Lower lobe of right lung (tissue), 2 donors: ENCODE data around the gene TSHB. TPM values are rescaled to one million over a fixed set of nuclear protein-coding genes. Genes with fewer than 3 reads are reported as not detected.

Experiments
- ATAC-seq, 2 donors: fragments of 200-7000 bp; cut with Tn5 transposase; one replicate each; pipeline ENCODE4 v1.9.1; 2020 to 2022; ENCODE audit warnings: mild to moderate bottlenecking in 2 of 2, moderate library complexity in 2 of 2
- DNase-seq: peaks from one replicate; pipeline ENCODE4 v3.0.0-alpha.2; 2020
- H3K27ac ChIP-seq: fragments of 200-600 bp; one replicate; pipeline ENCODE4 v1.8.0; 2022
- H3K27me3 ChIP-seq: fragments of 200-600 bp; one replicate; pipeline ENCODE4 v1.8.0; 2022; ENCODE audit warnings: low read depth
- H3K36me3 ChIP-seq: fragments of 200-600 bp; one replicate; pipeline ENCODE4 v1.8.0; 2022; ENCODE audit warnings: mild to moderate bottlenecking
- H3K4me1 ChIP-seq: fragments of 200-600 bp; one replicate; pipeline ENCODE4 v1.8.0; 2022
- H3K4me3 ChIP-seq: fragments of 200-600 bp; one replicate; pipeline ENCODE4 v1.8.0; 2022; ENCODE audit warnings: mild to moderate bottlenecking
- H3K9me3 ChIP-seq: fragments of 200-600 bp; one replicate; pipeline ENCODE4 v1.8.0; 2022
- intact Hi-C: fragments of 100-400 bp; cut with DNase I; formaldehyde crosslinking; loops from one replicate; pipeline ENCODE4 v1.11.0; 2022
- total RNA-seq: library from RNA; stranded (reverse); fragmentation: NEBNext Ultra II Directional; extraction: Animal tissue kit (Norgen Biotek cat#: 25700); gene quantifications from one replicate; pipeline ENCODE4 v1.2.1, GENCODE V29; 2021
- TF ChIP-seq, protein P1 (sequence below): fragments of 200-600 bp; IDR thresholded peaks from one replicate; pipeline ENCODE4 v1.8.0; 2022; ENCODE audit warnings: antibody characterized with exemption, mild to moderate bottlenecking
- donor health status: DM: no; HTN: yes; CAD: no; lungs with severe emphysema.

TSHB gene
- total RNA-seq, 1 donor from 2014 or later = not detected

DNA sequence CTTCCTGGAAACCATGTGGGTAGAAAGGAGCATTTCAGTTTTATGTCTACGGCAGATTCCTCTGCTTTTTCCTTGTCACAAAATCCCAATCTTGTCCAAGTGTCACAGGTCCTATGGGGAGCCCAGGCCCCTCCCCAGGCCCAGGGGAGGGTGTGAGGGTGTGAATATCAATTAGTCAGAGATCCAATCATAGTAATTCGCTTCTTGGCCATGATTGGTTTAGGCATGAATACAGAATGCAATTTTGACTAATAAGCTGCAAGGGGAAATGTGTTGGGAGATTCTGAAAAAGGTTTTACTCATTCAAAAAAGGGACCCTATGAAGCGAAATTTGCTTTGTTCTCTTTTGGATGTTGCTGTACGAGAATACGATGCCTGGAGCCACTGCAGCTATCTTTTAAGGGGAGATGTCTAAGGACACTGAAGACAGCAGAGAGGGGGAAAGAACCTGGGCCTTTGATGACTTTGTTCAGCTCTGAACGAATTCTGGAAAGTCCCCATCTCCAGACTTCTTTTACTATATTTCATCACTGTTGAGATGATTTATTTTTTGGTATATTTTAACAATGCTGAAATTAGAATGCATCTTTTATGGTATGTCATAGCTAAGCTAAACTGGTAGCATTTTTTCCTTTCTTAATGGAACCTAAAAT lies 41.5 kb downstream of the TSHB start:
- DNase-seq = no peak
- H3K4me1 ChIP-seq = no peaks in the 10 kb centered on the region

DNA sequence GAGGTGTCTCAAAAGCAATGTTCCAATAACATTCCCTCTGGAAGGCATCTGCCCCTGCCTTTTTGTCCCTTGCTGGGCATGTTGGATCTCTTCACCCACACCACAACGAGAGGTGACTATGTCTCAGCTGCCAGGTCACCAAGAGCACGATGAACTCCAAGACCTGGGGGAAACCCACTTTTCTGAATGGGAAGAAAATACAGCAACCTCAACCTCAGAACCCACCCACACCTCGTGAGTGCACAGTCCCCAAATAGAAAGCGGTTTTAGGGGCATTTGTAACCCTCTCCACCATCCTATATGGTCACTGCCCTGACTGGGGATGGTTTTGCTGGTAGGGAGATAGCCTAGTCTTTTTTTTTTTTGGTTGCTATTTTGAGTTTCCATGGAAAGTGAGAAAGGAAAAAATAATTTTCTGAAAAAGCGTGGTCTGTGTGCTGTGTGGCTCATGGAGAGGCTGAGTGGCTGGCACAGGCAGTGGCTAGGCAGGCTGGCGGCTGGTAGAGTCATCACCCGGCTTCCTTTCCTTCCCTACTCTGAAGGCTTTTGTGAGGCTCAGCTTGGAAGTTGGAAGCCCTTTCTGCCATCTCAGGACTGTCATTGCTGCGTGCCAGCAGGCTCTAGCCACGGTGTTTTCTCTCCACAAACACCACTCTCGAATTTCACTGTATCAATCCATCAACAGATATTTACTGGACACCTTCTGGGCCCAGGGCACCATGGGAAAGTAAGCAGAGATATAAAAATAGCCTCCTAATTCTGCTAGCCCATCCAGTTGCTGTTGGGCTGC lies 43.9 kb downstream of the TSHB start:
- Histone ChIP-seq H3K36me3 (no peaks in the 10 kb centered on the region), H3K4me3 (no peak overlapping the region), H3K27me3 (no peaks in the 10 kb centered on the region), H3K27ac (peak overlapping the region; percentile 14), H3K9me3 (no peaks in the 10 kb centered on the region), H3K4me1 (no peaks in the 10 kb centered on the region)
- TF ChIP-seq, protein P1, sequence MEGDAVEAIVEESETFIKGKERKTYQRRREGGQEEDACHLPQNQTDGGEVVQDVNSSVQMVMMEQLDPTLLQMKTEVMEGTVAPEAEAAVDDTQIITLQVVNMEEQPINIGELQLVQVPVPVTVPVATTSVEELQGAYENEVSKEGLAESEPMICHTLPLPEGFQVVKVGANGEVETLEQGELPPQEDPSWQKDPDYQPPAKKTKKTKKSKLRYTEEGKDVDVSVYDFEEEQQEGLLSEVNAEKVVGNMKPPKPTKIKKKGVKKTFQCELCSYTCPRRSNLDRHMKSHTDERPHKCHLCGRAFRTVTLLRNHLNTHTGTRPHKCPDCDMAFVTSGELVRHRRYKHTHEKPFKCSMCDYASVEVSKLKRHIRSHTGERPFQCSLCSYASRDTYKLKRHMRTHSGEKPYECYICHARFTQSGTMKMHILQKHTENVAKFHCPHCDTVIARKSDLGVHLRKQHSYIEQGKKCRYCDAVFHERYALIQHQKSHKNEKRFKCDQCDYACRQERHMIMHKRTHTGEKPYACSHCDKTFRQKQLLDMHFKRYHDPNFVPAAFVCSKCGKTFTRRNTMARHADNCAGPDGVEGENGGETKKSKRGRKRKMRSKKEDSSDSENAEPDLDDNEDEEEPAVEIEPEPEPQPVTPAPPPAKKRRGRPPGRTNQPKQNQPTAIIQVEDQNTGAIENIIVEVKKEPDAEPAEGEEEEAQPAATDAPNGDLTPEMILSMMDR = no peak
- intact Hi-C loops = no loop called here
- DNase-seq (no peak), ATAC-seq (no peak)

More for the DNA sequence above, 41.5 kb downstream of the TSHB start:
- Histone ChIP-seq H3K9me3 (no peaks in the 10 kb centered on the region), H3K27ac (no peak overlapping the region), H3K4me3 (no peak overlapping the region), H3K36me3 (no peaks in the 10 kb centered on the region), H3K27me3 (no peaks in the 10 kb centered on the region)
- TF ChIP-seq, protein P1 = no peak
- intact Hi-C loops = no loop called here
- no peak for ATAC-seq

DNA sequence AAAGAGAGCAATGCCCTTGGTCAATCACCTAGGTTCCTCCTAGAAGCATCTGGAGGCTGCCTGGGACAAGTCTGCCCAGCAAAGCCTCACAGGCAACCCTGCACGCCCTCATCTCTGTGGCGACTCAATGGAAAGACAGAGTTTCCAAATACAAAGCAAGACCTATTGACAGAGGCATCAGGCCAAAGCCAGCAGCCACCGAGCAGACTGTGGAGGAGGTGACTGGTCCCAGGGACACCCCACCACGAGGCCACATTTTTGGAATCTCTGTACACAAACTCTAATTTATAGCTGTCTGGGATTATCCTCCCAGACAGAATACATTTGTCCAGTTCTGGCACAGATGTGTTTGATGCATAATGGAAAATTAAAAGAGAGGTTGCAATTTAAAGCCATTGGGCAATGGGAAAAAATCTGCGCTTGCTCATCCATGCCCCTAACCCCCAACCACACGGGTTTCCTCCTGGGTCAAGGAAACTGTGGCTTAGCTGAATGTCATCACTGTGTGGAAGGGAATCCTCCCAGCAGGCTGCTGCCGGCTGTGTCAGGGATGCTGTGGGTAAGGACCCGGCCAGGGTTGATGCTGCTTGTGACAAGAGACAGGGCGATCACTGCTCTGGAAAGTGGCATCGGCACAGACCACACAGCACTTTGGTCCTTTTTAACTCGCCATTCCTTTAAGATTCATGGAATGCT lies 45.4 kb downstream of the TSHB start:
- intact Hi-C loops = no loop called here
- no peak for ATAC-seq
- H3K9me3 ChIP-seq = no peaks in the 10 kb centered on the region

DNA sequence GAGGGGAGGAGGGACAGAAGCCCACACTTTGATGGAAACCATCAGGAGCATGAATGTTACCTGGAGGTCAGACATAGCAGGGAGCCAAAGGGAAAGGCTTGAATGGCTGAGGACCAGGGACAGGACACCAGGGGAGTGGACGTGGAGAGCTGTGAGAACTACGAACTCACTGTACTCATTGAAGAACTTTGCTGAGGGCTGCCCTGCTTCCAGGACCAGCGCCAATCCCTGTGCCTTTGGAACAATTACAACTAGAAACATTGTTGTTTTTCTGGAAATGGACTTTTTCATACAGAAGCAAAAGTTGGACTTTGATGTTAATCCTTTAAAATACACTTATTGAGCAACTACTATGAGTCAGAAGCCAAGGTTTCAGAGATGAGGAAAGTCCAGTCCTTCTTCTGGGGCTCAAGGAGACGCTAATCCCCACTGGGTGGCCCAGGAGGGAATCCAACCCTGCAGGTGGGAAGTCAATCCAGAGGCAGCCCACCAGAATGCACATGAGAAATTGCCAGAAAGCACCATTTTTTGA lies 46.8 kb downstream of the TSHB start:
- H3K9me3 ChIP-seq = no peaks in the 10 kb centered on the region
- no peaks in the 10 kb centered on the region for H3K4me1 ChIP-seq
- no peak overlapping the region for H3K27ac ChIP-seq
- DNase-seq (no peak), ATAC-seq (no peak)
- H3K36me3 ChIP-seq = no peaks in the 10 kb centered on the region
- TF ChIP-seq, protein P1 = no peak
- no peak overlapping the region for H3K4me3 ChIP-seq
- H3K27me3 ChIP-seq = no peaks in the 10 kb centered on the region
- intact Hi-C loops = no loop called here

More for the DNA sequence above, 45.4 kb downstream of the TSHB start:
- Histone ChIP-seq H3K27me3 (no peaks in the 10 kb centered on the region), H3K4me3 (no peak overlapping the region), H3K36me3 (no peaks in the 10 kb centered on the region), H3K27ac (no peak overlapping the region), H3K4me1 (no peaks in the 10 kb centered on the region)
- TF ChIP-seq, protein P1 = no peak
- no peak for DNase-seq

DNA sequence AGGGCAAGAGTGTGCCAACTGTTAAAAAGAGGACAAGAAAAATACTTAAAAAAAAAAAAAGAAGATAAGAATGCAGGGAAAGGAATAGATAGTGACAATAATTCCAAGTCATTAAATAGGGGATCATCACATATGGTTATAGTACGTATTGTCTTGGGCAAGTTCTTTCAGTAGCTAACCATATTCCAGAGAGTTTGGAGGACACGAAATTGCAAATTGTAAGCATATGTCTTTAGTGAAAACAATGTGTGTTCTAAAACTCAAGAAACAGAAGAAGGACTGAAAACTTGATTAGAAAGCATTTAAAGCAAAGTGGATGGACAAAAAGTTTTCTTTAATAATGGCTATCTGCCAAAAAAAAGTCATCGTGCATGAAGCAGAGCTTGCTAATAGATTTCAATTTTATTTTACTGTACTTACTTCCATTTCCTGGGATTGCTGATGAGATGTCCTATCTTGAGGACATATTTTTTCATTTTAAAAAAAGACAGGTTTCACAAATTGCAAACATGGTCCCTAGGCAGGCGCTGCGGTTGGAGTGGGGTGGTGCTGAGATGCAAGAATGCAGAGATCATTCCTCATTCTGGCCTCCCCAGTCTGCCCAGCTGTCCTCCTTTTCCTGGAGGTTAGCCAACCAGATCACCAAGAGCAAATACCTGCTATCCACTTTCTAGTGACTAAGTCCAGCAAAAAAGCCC lies 47.8 kb downstream of the TSHB start:
- TF ChIP-seq, protein P1 = no peak
- Histone ChIP-seq H3K27me3 (no peaks in the 10 kb centered on the region), H3K9me3 (no peaks in the 10 kb centered on the region), H3K36me3 (no peaks in the 10 kb centered on the region), H3K4me1 (no peaks in the 10 kb centered on the region), H3K4me3 (no peak overlapping the region), H3K27ac (no peak overlapping the region)
- ATAC-seq (no peak), DNase-seq (no peak)
- intact Hi-C loops = no loop called here
